NCI-H2107 treated with DMSO at 0.1 percent for 48 hours (cell line): Measurements from ENCODE around the gene OGA.
A peak's percentile ranks its signal among the peaks of the same experiment; 100 is the strongest.

Source experiments
- DNase-seq: peaks from one replicate; lab custom pipeline; 2025; ENCODE audit not compliant: unreplicated experiment; lab: John Stamatoyannopoulos, UW

Gene OGA

GRCh38 chr10:101837748-101838147 lies 19.5 kb upstream of the OGA start:
- no peak for DNase-seq

- no peak for DNase-seq
These were observed 17.1 kb upstream of the OGA start for GRCh38 chr10:101835362-101835761.

- DNase-seq: no peak
These were observed 16.1 kb upstream of the OGA start for GRCh38 chr10:101834341-101834740.

GRCh38 chr10:101833466-101833865 lies 15.2 kb upstream of the OGA start:
- DNase-seq: no peak

- DNase-seq: no peak
These were observed 14.1 kb upstream of the OGA start for GRCh38 chr10:101832325-101832771.

- no peak for DNase-seq
These were observed 13.0 kb upstream of the OGA start for GRCh38 chr10:101831169-101831811.

GRCh38 chr10:101830322-101831168 lies 12.3 kb upstream of the OGA start:
- DNase-seq: peak; percentile 25

- DNase-seq: no peak
These were observed 11.5 kb upstream of the OGA start for GRCh38 chr10:101829561-101830315.

- no peak for DNase-seq
These were observed 10.7 kb upstream of the OGA start for GRCh38 chr10:101828766-101829551.

- DNase-seq: no peak
These were observed 9.8 kb upstream of the OGA start for GRCh38 chr10:101827919-101828600.

- DNase-seq: no peak
These were observed 8.7 kb upstream of the OGA start for GRCh38 chr10:101826852-101827434.

- DNase-seq: no peak
These were observed 6.5 kb upstream of the OGA start for GRCh38 chr10:101824736-101825135.

GRCh38 chr10:101818872-101819633 lies 809 bp upstream of the OGA start:
- DNase-seq: no peak

- DNase-seq: peak; percentile 8
These were observed 716 bp downstream of the OGA start for GRCh38 chr10:101817337-101818118.

- no peak for DNase-seq
These were observed 1.3 kb downstream of the OGA start for GRCh38 chr10:101816913-101817336.

GRCh38 chr10:101816376-101816775 lies 1.9 kb downstream of the OGA start:
- no peak for DNase-seq

GRCh38 chr10:101814466-101815071 lies 3.7 kb downstream of the OGA start:
- DNase-seq: no peak

GRCh38 chr10:101812606-101813005 lies 5.6 kb downstream of the OGA start:
- DNase-seq: no peak
